Heart left ventricle (tissue), 13 donors: Measurements from ENCODE around the gene CCDC60.

Experiments
- POLR2A ChIP-seq, 2 donors: fragments of 450-650 bp; IDR thresholded peaks; one replicate each; pipeline ENCODE4 v1.6.1; 2017; ENCODE audit warnings: antibody characterized with exemption in 2 of 2, mild to moderate bottlenecking in 2 of 2, moderate library complexity in 2 of 2
- TF ChIP-seq, protein P1 (sequence below), 12 donors: fragments of 200-600 bp; sonication (generic) in 4 of 12; IDR thresholded peaks; one replicate each; pipeline versions ENCODE4 v1.5.0 to v1.8.0; 2018 to 2022; ENCODE audit warnings: antibody characterized with exemption in 12 of 12, mild to moderate bottlenecking in 5 of 12
- donor health status: ischemic (EF 13 %, LVEDD 7.1; RV severe dilation, severe dysfunction).
- donor health status: DM: no; HTN: yes; CAD: no.
- donor health status: DM: no; HTN: no; CAD: no.
- donor health status: ischemic (EF 25% LVEDD 6.9; RV normal size, moderate dysfunction).
- donor health status: ischemic (EF 25% LVEDD 5.7; RV mildly dilated, moderate dysfunction).
- donor health status: ischemic (EF 35%, LVEDD 5.7; RV mildly dilated, moderate dysfunction).
- donor health status: nonischemic (EF 11% LVEDD 7.7; RV severe dilation, severe dysfunction).
- donor health status: DM: yes; HTN: yes; CAD: no.
- donor health status: PGD.
- donor health status: ischemic (EF 29% LVEDD 5.4; RV normal size, mild dysfunction).
- donor health status: nonischemic (EF 23%, LVEDD 6.1; RV moderate dilation, normal function).

DNA sequence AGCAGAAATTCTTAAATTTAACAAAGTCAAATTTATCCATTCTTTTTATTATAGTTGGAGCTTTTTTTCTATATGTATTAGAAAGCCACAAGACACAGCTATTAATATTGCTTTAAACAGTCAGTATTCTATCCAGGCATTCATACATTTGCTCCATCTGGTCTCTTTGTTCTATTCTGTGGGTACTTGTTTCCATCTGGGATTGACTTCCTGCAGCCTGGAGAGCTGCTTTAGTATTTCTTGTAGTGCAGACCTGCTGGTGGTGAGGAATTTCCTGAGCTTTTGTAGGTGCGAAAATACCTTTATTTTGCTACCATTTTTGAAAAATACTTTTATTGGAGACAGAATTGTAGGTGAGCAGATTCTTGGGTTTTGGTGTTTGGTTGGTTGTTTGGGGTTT is 29.0 kb downstream of the CCDC60 start:
- TF ChIP-seq, protein P1, sequence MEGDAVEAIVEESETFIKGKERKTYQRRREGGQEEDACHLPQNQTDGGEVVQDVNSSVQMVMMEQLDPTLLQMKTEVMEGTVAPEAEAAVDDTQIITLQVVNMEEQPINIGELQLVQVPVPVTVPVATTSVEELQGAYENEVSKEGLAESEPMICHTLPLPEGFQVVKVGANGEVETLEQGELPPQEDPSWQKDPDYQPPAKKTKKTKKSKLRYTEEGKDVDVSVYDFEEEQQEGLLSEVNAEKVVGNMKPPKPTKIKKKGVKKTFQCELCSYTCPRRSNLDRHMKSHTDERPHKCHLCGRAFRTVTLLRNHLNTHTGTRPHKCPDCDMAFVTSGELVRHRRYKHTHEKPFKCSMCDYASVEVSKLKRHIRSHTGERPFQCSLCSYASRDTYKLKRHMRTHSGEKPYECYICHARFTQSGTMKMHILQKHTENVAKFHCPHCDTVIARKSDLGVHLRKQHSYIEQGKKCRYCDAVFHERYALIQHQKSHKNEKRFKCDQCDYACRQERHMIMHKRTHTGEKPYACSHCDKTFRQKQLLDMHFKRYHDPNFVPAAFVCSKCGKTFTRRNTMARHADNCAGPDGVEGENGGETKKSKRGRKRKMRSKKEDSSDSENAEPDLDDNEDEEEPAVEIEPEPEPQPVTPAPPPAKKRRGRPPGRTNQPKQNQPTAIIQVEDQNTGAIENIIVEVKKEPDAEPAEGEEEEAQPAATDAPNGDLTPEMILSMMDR (IDR thresholded peaks at IDR 0.05) = no peak
- TF ChIP-seq POLR2A (IDR thresholded peaks at IDR 0.05) = no peak
